ENCODE measurements around the gene CRYBB1.

Gene CRYBB1

DNA sequence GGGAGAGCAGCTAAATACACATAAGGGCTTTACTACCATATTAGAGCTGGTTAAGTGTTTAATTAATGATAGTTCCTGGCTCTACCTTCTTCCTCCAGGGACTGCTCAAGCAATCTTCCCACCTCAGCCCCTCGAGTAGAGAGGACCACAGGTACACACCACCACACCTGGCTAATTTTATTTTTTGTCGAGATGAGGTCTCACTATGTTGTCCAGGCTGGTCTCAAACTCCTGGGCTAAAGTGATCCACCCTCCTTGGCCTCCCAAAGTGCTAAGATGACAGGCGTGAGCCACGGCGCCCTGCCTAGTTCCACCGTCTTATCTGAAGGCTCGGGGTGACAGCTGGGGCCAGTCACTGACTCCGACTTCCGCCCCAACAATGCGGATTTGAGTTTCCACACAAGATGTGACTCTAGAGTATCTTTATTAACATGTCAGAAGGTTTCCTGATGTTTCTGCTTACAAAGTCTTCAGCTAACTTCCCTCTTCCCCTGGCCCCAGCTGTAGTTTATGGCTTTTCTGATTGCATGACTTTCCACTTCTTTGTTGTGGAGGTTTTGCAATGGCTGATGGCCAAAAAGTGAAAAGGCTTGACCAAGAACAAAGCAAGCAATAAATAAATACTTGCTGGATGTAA lies 44.7 kb downstream of the CRYBB1 start:
- no peak overlapping the region for H2AFZ ChIP-seq (ENCODE audit: low read length)
- peaks cover 43% of the 10 kb centered on the region for H4K20me1 ChIP-seq (ENCODE audit: insufficient read depth, low read length)
- TF ChIP-seq, protein P1, sequence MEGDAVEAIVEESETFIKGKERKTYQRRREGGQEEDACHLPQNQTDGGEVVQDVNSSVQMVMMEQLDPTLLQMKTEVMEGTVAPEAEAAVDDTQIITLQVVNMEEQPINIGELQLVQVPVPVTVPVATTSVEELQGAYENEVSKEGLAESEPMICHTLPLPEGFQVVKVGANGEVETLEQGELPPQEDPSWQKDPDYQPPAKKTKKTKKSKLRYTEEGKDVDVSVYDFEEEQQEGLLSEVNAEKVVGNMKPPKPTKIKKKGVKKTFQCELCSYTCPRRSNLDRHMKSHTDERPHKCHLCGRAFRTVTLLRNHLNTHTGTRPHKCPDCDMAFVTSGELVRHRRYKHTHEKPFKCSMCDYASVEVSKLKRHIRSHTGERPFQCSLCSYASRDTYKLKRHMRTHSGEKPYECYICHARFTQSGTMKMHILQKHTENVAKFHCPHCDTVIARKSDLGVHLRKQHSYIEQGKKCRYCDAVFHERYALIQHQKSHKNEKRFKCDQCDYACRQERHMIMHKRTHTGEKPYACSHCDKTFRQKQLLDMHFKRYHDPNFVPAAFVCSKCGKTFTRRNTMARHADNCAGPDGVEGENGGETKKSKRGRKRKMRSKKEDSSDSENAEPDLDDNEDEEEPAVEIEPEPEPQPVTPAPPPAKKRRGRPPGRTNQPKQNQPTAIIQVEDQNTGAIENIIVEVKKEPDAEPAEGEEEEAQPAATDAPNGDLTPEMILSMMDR (IDR thresholded peaks at IDR 0.05; ENCODE audit: low read length): no peak
- TF ChIP-seq EZH2 (optimal IDR thresholded peaks at IDR 0.05; ENCODE audit: low read depth, low read length) (no peak), EZH2phosphoT487 (IDR thresholded peaks at IDR 0.05; ENCODE audit: low read length) (no peak)
- H3K79me2 ChIP-seq (ENCODE audit: low read length): peaks cover 98% of the 10 kb centered on the region
- no peak overlapping the region for H3K27ac ChIP-seq (ENCODE audit: low read length)
- H3K27me3 ChIP-seq (replicated peaks; ENCODE audit: insufficient read depth, low read length): no peaks in the 10 kb centered on the region
- DNase-seq: no peak
- H3K4me3 ChIP-seq (ENCODE audit: low read length): no peak overlapping the region
- H3K4me1 ChIP-seq (ENCODE audit: low read length): 0 out of 2 replicates have a peak, but pooled peaks cover 1% of the 10 kb centered on the region
- H3K9me3 ChIP-seq (replicated peaks; ENCODE audit: insufficient read depth, low read length): no peaks in the 10 kb centered on the region
- H3K9me2 ChIP-seq (replicated peaks; ENCODE audit: insufficient read depth, low read length): no peaks in the 10 kb centered on the region
- no peak overlapping the region for H3K4me2 ChIP-seq (ENCODE audit: low read depth, low read length)
- no peak overlapping the region for H3K9ac ChIP-seq (ENCODE audit: low read length)
- 0 out of 2 replicates have a peak, but pooled peaks cover 3% of the 10 kb centered on the region for H3F3A ChIP-seq (ENCODE audit: insufficient read depth, low read length)
- peaks cover 9% of the 10 kb centered on the region; the same call in 1 of the 2 replicates for H3K36me3 ChIP-seq (replicated peaks; ENCODE audit: insufficient read depth, low read length)

DNA sequence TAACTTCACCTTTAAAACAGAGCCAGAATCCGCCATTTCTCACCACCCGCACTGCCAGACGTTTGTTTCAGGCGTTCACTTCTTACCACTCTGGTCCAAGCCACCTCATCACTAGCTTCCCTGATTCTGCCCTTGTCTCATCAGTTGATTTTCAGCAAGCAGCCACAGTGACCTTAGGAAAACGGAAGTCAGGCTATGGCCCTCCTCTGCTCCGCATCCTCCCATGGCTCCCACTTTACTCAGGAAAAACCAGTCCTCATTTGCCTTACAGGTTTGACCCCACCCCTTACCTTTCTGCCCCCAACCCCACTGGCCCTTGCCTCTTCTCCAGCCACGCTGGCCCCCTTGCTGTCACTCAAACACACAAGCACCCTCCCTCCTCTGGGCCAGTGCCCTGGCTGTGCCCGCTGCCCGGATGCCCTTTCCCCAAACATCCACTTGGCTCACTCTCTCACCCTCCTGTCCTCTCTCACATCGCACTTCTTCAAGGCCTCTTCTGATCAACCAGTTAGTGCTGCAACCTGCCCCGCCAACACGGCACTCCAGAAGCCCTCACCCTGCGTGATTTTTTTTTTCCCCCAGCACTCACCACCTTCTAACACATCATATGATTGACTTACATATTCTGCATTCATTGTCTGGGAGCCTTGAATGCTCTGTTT lies 46.8 kb downstream of the CRYBB1 start:
- H3K4me3 ChIP-seq (ENCODE audit: low read length): no peak overlapping the region
- peaks cover 7% of the 10 kb centered on the region; the same call in 1 of the 2 replicates for H3K36me3 ChIP-seq (replicated peaks; ENCODE audit: insufficient read depth, low read length)
- no peak overlapping the region for H3K27ac ChIP-seq (ENCODE audit: low read length)
- no peak for TF ChIP-seq EZH2phosphoT487 (IDR thresholded peaks at IDR 0.05; ENCODE audit: low read length)
- TF ChIP-seq EZH2 (optimal IDR thresholded peaks at IDR 0.05; ENCODE audit: low read depth, low read length): no peak
- TF ChIP-seq, protein P1 (IDR thresholded peaks at IDR 0.05; ENCODE audit: low read length): no peak
- no peak overlapping the region for H3K9ac ChIP-seq (ENCODE audit: low read length)
- H3K4me2 ChIP-seq (ENCODE audit: low read depth, low read length): no peak overlapping the region
- H3K9me3 ChIP-seq (replicated peaks; ENCODE audit: insufficient read depth, low read length): no peaks in the 10 kb centered on the region
- H3F3A ChIP-seq (ENCODE audit: insufficient read depth, low read length): no peaks in the 10 kb centered on the region
- no peaks in the 10 kb centered on the region for H3K4me1 ChIP-seq (ENCODE audit: low read length)
- H3K79me2 ChIP-seq (ENCODE audit: low read length): peaks cover 98% of the 10 kb centered on the region
- peaks cover 50% of the 10 kb centered on the region for H4K20me1 ChIP-seq (ENCODE audit: insufficient read depth, low read length)
- DNase-seq: no peak
- H3K27me3 ChIP-seq (replicated peaks; ENCODE audit: insufficient read depth, low read length): no peaks in the 10 kb centered on the region
- H3K9me2 ChIP-seq (replicated peaks; ENCODE audit: insufficient read depth, low read length): no peaks in the 10 kb centered on the region
- no peak overlapping the region for H2AFZ ChIP-seq (ENCODE audit: low read length)

DNA sequence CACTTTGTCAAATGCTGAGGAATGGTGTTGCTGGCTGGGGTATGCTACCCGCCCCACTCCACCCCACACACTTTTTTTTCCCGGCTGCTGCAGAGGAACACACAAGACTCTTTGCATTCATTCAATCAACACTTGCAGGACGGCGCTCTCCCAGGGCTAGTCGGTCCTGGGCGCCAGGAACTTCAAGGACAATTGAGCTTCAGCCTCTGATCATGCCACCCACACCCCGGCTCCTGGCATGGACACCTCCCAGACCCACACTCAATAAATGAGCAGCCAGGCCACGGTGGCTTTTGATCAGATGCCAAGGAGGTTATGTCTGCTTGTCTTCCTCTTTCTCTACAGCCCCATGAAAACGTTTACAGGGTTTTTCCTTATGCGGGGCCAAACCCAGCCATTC lies 47.7 kb downstream of the CRYBB1 start:
- H3K79me2 ChIP-seq (ENCODE audit: low read length): peaks cover 99% of the 10 kb centered on the region
- no peak overlapping the region for H3K4me3 ChIP-seq (ENCODE audit: low read length)
- no peak overlapping the region for H2AFZ ChIP-seq (ENCODE audit: low read length)
- H3K36me3 ChIP-seq (replicated peaks; ENCODE audit: insufficient read depth, low read length): peaks cover 4% of the 10 kb centered on the region; the same call in 1 of the 2 replicates
- 0 out of 2 replicates have a peak, but pooled peaks cover 2% of the 10 kb centered on the region for H3K4me1 ChIP-seq (ENCODE audit: low read length)
- H4K20me1 ChIP-seq (ENCODE audit: insufficient read depth, low read length): peaks cover 47% of the 10 kb centered on the region
- no peak overlapping the region for H3K4me2 ChIP-seq (ENCODE audit: low read depth, low read length)
- TF ChIP-seq EZH2 (optimal IDR thresholded peaks at IDR 0.05; ENCODE audit: low read depth, low read length) (no peak), EZH2phosphoT487 (IDR thresholded peaks at IDR 0.05; ENCODE audit: low read length) (no peak)
- TF ChIP-seq, protein P1 (IDR thresholded peaks at IDR 0.05; ENCODE audit: low read length): no peak
- DNase-seq: no peak
- H3K9ac ChIP-seq (ENCODE audit: low read length): no peak overlapping the region
- H3K27me3 ChIP-seq (replicated peaks; ENCODE audit: insufficient read depth, low read length): no peaks in the 10 kb centered on the region
- no peaks in the 10 kb centered on the region for H3K9me2 ChIP-seq (replicated peaks; ENCODE audit: insufficient read depth, low read length)
- H3K9me3 ChIP-seq (replicated peaks; ENCODE audit: insufficient read depth, low read length): no peaks in the 10 kb centered on the region
- no peak overlapping the region for H3K27ac ChIP-seq (ENCODE audit: low read length)
- no peaks in the 10 kb centered on the region for H3F3A ChIP-seq (ENCODE audit: insufficient read depth, low read length)

All from MM.1S (cell line).